Cardiac muscle cell (in vitro differentiated cells and primary cell): ENCODE results near the gene ANKFY1. TPM values are rescaled to one million over a fixed set of nuclear protein-coding genes. Genes with fewer than 3 reads are reported as not detected.

ENCODE experiments used
- DNase-seq, 2 donors: peaks; one replicate each; pipeline versions ENCODE4 v3.0.0 to v3.0.0-alpha.2; 2010 to 2017; ENCODE audit warnings: low read depth in 1 of 2, low spot score in 1 of 2
- H3K27ac ChIP-seq: fragments of 200-600 bp; sonication (generic); 2 replicates; pipeline ENCODE4 v1.5.1; 2016
- H3K27me3 ChIP-seq: fragments of 200-600 bp; sonication (generic); 2 replicates; pipeline ENCODE4 v1.6.0; 2016; ENCODE audit warnings: control low read depth
- H3K36me3 ChIP-seq: fragments of 200-600 bp; sonication (generic); 2 replicates; pipeline ENCODE4 v1.5.1; 2016; ENCODE audit warnings: control low read depth
- H3K4me1 ChIP-seq: fragments of 200-600 bp; sonication (generic); 2 replicates; pipeline ENCODE4 v1.8.1; 2017; ENCODE audit warnings: low read depth, mild to moderate bottlenecking, mixed run types
- H3K4me3 ChIP-seq: fragments of 200-600 bp; sonication (generic); 2 replicates; pipeline ENCODE4 v1.5.1; 2016; ENCODE audit warnings: mild to moderate bottlenecking
- H3K9me3 ChIP-seq: fragments of 200-600 bp; sonication (generic); 2 replicates; pipeline ENCODE4 v1.5.1; 2017; ENCODE audit warnings: low read depth, mild to moderate bottlenecking, control low read depth
- CTCF ChIP-seq: IDR thresholded peaks from 2 replicates; pipeline ENCODE4 v1.5.1; 2012; ENCODE audit warnings: low read depth, mild to moderate bottlenecking, low read length
- polyA plus RNA-seq: library from polyadenylated mRNA; unstranded; fragments of >200 nt; fragmentation: Nextera tagmentation; extraction: Ambion mirVana; gene quantifications from 2 replicates; pipeline ENCODE4 v1.2.1, GENCODE V29; 2016
- total RNA-seq: library from RNA; depleted of rRNA; stranded (reverse); fragments of >200 nt; gene quantifications from 2 replicates; pipeline ENCODE4 v1.2.3, GENCODE V29; 2016

The ANKFY1 gene
- total and polyA plus RNA-seq, 2 experiments from 2014 or later, result 19.5 to 29.0 TPM

GRCh38 chr17:4176808-4177472 is 86.8 kb downstream of the ANKFY1 start:
- Histone ChIP-seq H3K4me1 (peaks cover 36% of the 10 kb centered on the region), H3K36me3 (peaks cover 37% of the 10 kb centered on the region), H3K27me3 (no peaks in the 10 kb centered on the region), H3K9me3 (no peaks in the 10 kb centered on the region), H3K4me3 (no peak overlapping the region), H3K27ac (peak overlapping the region; percentile 91)
- DNase-seq, result no peak
- no peak for TF ChIP-seq CTCF

DNA sequence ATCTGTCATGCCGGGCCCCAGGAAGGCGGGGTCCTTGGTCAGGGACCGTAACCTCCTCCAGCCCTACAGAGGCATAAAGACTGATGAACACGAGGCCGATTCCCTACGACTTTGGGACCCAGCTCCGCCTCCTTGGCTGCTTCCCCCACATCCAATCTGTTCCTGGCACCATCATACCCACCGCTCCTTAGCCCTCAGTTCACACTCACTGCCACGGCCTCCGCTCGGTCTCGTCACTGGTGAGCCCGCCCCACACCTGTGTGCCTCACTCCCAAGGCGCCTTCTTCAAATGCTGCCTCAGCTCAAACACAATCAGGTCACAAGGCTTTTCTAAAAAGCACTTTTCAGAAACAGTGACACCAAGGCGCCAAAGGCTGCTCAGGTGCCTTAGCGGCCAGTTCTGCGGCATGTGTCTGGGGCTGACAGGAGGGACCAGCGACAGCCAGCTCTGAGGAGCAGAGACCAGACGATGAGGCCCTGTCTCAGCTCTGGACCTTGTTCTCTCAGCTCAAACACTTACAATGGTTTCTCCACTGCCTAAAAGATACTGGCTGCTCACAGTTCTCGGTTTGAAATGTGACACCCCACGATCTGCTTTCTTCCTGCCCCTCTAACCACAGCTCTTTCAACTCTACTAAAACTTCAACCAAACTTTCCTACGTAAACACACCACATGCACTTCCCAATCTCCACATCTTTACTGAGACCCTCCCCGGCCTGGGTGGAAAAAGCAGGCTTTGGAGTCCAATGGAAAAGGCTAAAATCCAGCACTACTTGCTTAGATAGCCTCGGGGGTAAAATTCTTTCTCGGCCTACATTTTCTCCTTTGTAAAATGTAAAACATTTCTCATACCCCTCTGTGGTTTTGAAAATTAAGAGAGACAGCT is 87.6 kb downstream of the ANKFY1 start:
- no peak for TF ChIP-seq CTCF
- Histone ChIP-seq H3K4me3 (no peak overlapping the region), H3K4me1 (peaks cover 28% of the 10 kb centered on the region), H3K27ac (peak overlapping the region; percentile 91), H3K36me3 (peaks cover 45% of the 10 kb centered on the region), H3K9me3 (no peaks in the 10 kb centered on the region), H3K27me3 (no peaks in the 10 kb centered on the region)
- DNase-seq, result peak in 1 of 2 donors; percentile 53

DNA sequence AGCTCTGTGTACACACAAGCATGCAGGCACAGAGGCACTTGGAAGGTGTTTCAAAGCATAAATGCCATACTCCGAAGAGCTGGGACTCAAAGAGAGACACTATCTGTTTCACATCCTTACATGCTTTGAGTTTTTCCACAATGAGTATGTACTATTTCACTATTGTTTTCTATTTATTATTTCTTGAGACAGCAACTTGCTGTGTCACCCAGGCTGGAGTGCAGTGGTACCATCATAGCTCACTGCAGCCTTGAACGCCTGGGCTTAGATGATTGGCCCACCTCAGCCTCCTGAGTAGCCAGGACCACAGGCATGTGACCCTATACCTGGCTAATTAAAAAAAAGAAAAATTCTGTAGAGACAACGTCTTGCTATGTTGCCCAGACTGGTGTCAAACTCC is 89.2 kb downstream of the ANKFY1 start:
- no peak for DNase-seq
- Histone ChIP-seq H3K4me1 (peaks cover 18% of the 10 kb centered on the region), H3K9me3 (no peaks in the 10 kb centered on the region), H3K4me3 (no peak overlapping the region), H3K27ac (no peak overlapping the region), H3K27me3 (no peaks in the 10 kb centered on the region), H3K36me3 (peaks cover 59% of the 10 kb centered on the region)
- no peak for TF ChIP-seq CTCF

GRCh38 chr17:4173781-4174180 is 90.0 kb downstream of the ANKFY1 start:
- H3K27ac ChIP-seq, result no peak overlapping the region
- H3K27me3 ChIP-seq, result no peaks in the 10 kb centered on the region
- H3K9me3 ChIP-seq, result no peaks in the 10 kb centered on the region
- no peak for DNase-seq
- H3K36me3 ChIP-seq, result peaks cover 54% of the 10 kb centered on the region
- H3K4me1 ChIP-seq, result peaks cover 18% of the 10 kb centered on the region
- TF ChIP-seq CTCF, result no peak
- no peak overlapping the region for H3K4me3 ChIP-seq

- Histone ChIP-seq H3K4me1 (peaks cover 18% of the 10 kb centered on the region), H3K9me3 (no peaks in the 10 kb centered on the region), H3K27ac (no peak overlapping the region), H3K27me3 (no peaks in the 10 kb centered on the region), H3K36me3 (peaks cover 52% of the 10 kb centered on the region), H3K4me3 (no peak overlapping the region)
- TF ChIP-seq CTCF, result no peak
- DNase-seq, result no peak
Observed at GRCh38 chr17:4172356-4172755, 91.4 kb downstream of the ANKFY1 start.
